ENCODE data around the gene FXYD7. TPM values are rescaled to one million over a fixed set of nuclear protein-coding genes. Genes with fewer than 3 reads are reported as not detected.

FXYD7 gene
- total and polyA plus RNA-seq, 2 of the 13 experiments (the other 11 are each of a cell fraction or from before 2014, with no cell fraction given), result 0.55 TPM; not detected in 1

DNA sequence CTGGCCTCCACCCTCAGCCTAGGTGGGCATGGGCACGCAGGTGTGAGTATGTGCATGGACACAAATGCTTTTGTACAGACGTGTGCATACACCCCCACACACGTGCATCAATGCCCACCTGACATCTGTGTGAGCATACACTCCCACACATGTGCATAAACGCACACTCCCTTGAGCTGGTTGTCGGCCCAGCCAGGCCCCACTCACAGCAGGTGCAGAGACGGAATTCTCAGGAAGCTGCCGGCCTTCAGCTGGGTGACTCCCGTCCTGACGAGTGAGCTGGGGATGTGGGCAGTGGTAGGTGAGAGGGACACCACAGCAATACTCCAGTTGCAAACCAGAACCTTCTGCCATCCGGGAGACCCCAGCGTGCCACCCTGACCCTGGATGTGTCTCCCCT lies 9.2 kb upstream of the FXYD7 start:
- no peak overlapping the region for H3K9ac ChIP-seq (ENCODE audit: insufficient read depth, low read depth, low read length)
- ChIA-PET CTCF (ENCODE audit: low intra/inter-chr PET ratio, low total read pairs) (no interaction called here), POLR2A (no interaction called here)
- in situ Hi-C loops (cut with HindIII; ENCODE audit: extremely low pct_ligation_motif_present, low pct_unique_long_range_greater_than_20kb), result no loop called here
- intact Hi-C loops (cut with micrococcal nuclease; ENCODE audit: unreplicated experiment), result no loop called here
- H3K36me3 ChIP-seq (replicated peaks in 1 of 2; ENCODE audit: control insufficient read depth in 1 of 2, insufficient read depth in 2 of 2, low read length in 2 of 2), result no peaks in the 10 kb centered on the region
- H3K79me2 ChIP-seq (ENCODE audit: insufficient read depth, low read length), result no peaks in the 10 kb centered on the region
- TF ChIP-seq, protein P1, sequence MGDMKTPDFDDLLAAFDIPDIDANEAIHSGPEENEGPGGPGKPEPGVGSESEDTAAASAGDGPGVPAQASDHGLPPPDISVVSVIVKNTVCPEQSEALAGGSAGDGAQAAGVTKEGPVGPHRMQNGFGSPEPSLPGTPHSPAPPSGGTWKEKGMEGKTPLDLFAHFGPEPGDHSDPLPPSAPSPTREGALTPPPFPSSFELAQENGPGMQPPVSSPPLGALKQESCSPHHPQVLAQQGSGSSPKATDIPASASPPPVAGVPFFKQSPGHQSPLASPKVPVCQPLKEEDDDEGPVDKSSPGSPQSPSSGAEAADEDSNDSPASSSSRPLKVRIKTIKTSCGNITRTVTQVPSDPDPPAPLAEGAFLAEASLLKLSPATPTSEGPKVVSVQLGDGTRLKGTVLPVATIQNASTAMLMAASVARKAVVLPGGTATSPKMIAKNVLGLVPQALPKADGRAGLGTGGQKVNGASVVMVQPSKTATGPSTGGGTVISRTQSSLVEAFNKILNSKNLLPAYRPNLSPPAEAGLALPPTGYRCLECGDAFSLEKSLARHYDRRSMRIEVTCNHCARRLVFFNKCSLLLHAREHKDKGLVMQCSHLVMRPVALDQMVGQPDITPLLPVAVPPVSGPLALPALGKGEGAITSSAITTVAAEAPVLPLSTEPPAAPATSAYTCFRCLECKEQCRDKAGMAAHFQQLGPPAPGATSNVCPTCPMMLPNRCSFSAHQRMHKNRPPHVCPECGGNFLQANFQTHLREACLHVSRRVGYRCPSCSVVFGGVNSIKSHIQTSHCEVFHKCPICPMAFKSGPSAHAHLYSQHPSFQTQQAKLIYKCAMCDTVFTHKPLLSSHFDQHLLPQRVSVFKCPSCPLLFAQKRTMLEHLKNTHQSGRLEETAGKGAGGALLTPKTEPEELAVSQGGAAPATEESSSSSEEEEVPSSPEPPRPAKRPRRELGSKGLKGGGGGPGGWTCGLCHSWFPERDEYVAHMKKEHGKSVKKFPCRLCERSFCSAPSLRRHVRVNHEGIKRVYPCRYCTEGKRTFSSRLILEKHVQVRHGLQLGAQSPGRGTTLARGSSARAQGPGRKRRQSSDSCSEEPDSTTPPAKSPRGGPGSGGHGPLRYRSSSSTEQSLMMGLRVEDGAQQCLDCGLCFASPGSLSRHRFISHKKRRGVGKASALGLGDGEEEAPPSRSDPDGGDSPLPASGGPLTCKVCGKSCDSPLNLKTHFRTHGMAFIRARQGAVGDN (CRISPR knock-in tag; IDR thresholded peaks at IDR 0.05), result peak; percentile 32
- TF ChIP-seq, protein P2, sequence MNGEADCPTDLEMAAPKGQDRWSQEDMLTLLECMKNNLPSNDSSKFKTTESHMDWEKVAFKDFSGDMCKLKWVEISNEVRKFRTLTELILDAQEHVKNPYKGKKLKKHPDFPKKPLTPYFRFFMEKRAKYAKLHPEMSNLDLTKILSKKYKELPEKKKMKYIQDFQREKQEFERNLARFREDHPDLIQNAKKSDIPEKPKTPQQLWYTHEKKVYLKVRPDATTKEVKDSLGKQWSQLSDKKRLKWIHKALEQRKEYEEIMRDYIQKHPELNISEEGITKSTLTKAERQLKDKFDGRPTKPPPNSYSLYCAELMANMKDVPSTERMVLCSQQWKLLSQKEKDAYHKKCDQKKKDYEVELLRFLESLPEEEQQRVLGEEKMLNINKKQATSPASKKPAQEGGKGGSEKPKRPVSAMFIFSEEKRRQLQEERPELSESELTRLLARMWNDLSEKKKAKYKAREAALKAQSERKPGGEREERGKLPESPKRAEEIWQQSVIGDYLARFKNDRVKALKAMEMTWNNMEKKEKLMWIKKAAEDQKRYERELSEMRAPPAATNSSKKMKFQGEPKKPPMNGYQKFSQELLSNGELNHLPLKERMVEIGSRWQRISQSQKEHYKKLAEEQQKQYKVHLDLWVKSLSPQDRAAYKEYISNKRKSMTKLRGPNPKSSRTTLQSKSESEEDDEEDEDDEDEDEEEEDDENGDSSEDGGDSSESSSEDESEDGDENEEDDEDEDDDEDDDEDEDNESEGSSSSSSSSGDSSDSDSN (CRISPR knock-in tag; IDR thresholded peaks at IDR 0.05), result no peak
- no peak overlapping the region for H3K4me3 ChIP-seq (replicated peaks in 1 of 3; ENCODE audit: insufficient read depth in 1 of 3, low read depth in 2 of 3, low read length in 3 of 3)
- no peak for FAIRE-seq
- DNase-seq (ENCODE audit: low spot score), result no peak
- no peak overlapping the region for H3K27ac ChIP-seq (ENCODE audit: extremely low read length, insufficient read depth, low read length)
- H2AFZ ChIP-seq (ENCODE audit: low read length), result no peak overlapping the region
- ATAC-seq, result no peak
- no peaks in the 10 kb centered on the region for H3K9me3 ChIP-seq (ENCODE audit: low read length)
- H3K4me2 ChIP-seq (ENCODE audit: low read depth, low read length), result no peak overlapping the region
- BruUV-seq (replicated peaks), result no TSS peak
- WGBS (ENCODE audit: low lambda C conversion rate), result no CpG with 5 or more reads among the region's 11 CpGs
- H4K20me1 ChIP-seq (ENCODE audit: insufficient read depth, low read length), result no peaks in the 10 kb centered on the region
- H3K4me1 ChIP-seq (ENCODE audit: insufficient read depth, low read length), result peaks cover 88% of the 10 kb centered on the region
- H3K27me3 ChIP-seq (ENCODE audit: control insufficient read depth in 1 of 2, insufficient read depth in 2 of 2, low read length in 2 of 2), result no peaks in the 10 kb centered on the region

Data from HepG2 (cell line).